HepG2 (cell line): Measurements from ENCODE around the gene HMGN4. TPM values are rescaled to one million over a fixed set of nuclear protein-coding genes. Genes with fewer than 3 reads are reported as not detected.

ENCODE experiments used
- BRF2 ChIP-seq: sonication (generic); formaldehyde crosslinking; IDR thresholded peaks from 2 replicates; pipeline ENCODE4 v1.8.1; 2022; ENCODE audit warnings: mild to moderate bottlenecking, missing genetic modification reagents
- CEBPZ ChIP-seq: IDR thresholded peaks from 2 replicates; pipeline ENCODE4 v1.6.1; 2012; ENCODE audit warnings: low read length, improper control_type of control experiment
- DMTF1 ChIP-seq: sonication (generic); formaldehyde crosslinking; IDR thresholded peaks from 2 replicates; pipeline ENCODE4 v1.4.0; 2020; ENCODE audit warnings: mild to moderate bottlenecking, missing genetic modification reagents
- ETS1 ChIP-seq: sonication (generic); formaldehyde crosslinking; IDR thresholded peaks from 2 replicates; pipeline ENCODE4 v1.4.0; 2020; ENCODE audit warnings: missing genetic modification reagents
- EZH2 ChIP-seq: conservative IDR thresholded peaks from 2 replicates; pipeline ENCODE4 v1.6.1; 2012; ENCODE audit warnings: mild to moderate bottlenecking, low read depth, low read length, moderate library complexity
- FLYWCH1 ChIP-seq: sonication (generic); formaldehyde crosslinking; IDR thresholded peaks from 2 replicates; pipeline ENCODE4 v1.8.1; 2023; ENCODE audit warnings: mild to moderate bottlenecking, missing genetic modification reagents
- GPN1 ChIP-seq: sonication (generic); formaldehyde crosslinking; IDR thresholded peaks from 2 replicates; pipeline ENCODE4 v1.5.1; 2020; ENCODE audit warnings: missing genetic modification reagents, borderline replicate concordance
- KLF13 ChIP-seq: sonication (generic); formaldehyde crosslinking; IDR thresholded peaks from 2 replicates; pipeline ENCODE4 v1.4.0; 2020; ENCODE audit warnings: mild to moderate bottlenecking, missing genetic modification reagents
- MTA3 ChIP-seq: sonication (generic); formaldehyde crosslinking; IDR thresholded peaks from 2 replicates; pipeline ENCODE4 v1.4.0; 2020; ENCODE audit warnings: missing genetic modification reagents
- NFKB2 ChIP-seq: sonication (generic); formaldehyde crosslinking; IDR thresholded peaks from 2 replicates; pipeline ENCODE4 v1.4.0; 2020; ENCODE audit warnings: missing genetic modification reagents, borderline replicate concordance
- SP4 ChIP-seq: sonication (generic); formaldehyde crosslinking; IDR thresholded peaks from 2 replicates; pipeline ENCODE4 v1.8.1; 2023; ENCODE audit warnings: mild to moderate bottlenecking, missing genetic modification reagents
- U2AF1 ChIP-seq: fragments of 200-400 bp; formaldehyde crosslinking; optimal IDR thresholded peaks from 2 replicates; pipeline ENCODE3; 2017; ENCODE audit warnings: mild to moderate bottlenecking, low read depth, low read length
- ZNF230 ChIP-seq: sonication (generic); formaldehyde crosslinking; IDR thresholded peaks from 2 replicates; pipeline ENCODE4 v1.4.0; 2020; ENCODE audit warnings: mild to moderate bottlenecking, missing genetic modification reagents
- ZNF446 ChIP-seq: sonication (generic); formaldehyde crosslinking; IDR thresholded peaks from 2 replicates; pipeline ENCODE4 v1.5.0; 2020; ENCODE audit warnings: mild to moderate bottlenecking, missing genetic modification reagents
- ZNF558 ChIP-seq: sonication (generic); formaldehyde crosslinking; IDR thresholded peaks from 2 replicates; pipeline ENCODE4 v1.9.0; 2022; ENCODE audit warnings: mild to moderate bottlenecking, missing genetic modification reagents, borderline replicate concordance
- ZNF674 ChIP-seq: sonication (generic); formaldehyde crosslinking; IDR thresholded peaks from 2 replicates; pipeline ENCODE4 v1.5.0; 2020; ENCODE audit warnings: low read depth, mild to moderate bottlenecking, missing genetic modification reagents
- ZNF704 ChIP-seq: sonication (generic); formaldehyde crosslinking; IDR thresholded peaks from 2 replicates; pipeline ENCODE4 v1.8.1; 2023; ENCODE audit warnings: mild to moderate bottlenecking, inconsistent platforms, moderate library complexity, missing genetic modification reagents, borderline replicate concordance
- ZNF746 ChIP-seq: sonication (generic); formaldehyde crosslinking; IDR thresholded peaks from 2 replicates; pipeline ENCODE4 v1.8.0; 2022; ENCODE audit warnings: mild to moderate bottlenecking, missing genetic modification reagents
- polyA plus RNA-seq, 8 experiments: library from polyadenylated mRNA; depleted of rRNA in 3 of 8; stranded (reverse) in 7 of 8; unstranded in 1 of 8; fragments of >200 nt; fragmentation: Illumina TruSeq in 4 of 8; extraction: Trizol in 4 of 8; gene quantifications; 2 replicates each; pipeline versions ENCODE4 v1.2.1 to v1.2.3, GENCODE V29; 2011 to 2016; ENCODE audit warnings: low read depth in 4 of 8, missing spikeins in 1 of 8, mixed read lengths in 1 of 8; ENCODE audit not compliant: insufficient read depth in 1 of 8
- total RNA-seq, 5 experiments: library from RNA; depleted of rRNA; stranded (reverse); fragments of >200 nt; fragmentation: Illumina TruSeq; extraction: Trizol; gene quantifications; 2 replicates each; pipeline ENCODE4 v1.2.3, GENCODE V29; 2016; ENCODE audit warnings: low read depth in 1 of 5

HMGN4 gene
- total and polyA plus RNA-seq, 2 of the 13 experiments (the other 11 are each of a cell fraction or from before 2014, with no cell fraction given) = 39.9 to 52.1 TPM

GRCh38 chr6:26568601-26569432, 30.7 kb downstream of the HMGN4 start (continued):
- TF ChIP-seq BRF2 (no peak), SP4 (CRISPR knock-in tag) (no peak; the same call in 1 of the 2 replicates), GPN1 (CRISPR knock-in tag) (no peak), EZH2 (no peak), MTA3 (no peak), KLF13 (CRISPR knock-in tag) (no peak), ZNF558 (CRISPR knock-in tag) (0 out of 2 replicates have a peak, but pooled peaks have one; percentile 3), ZNF446 (CRISPR knock-in tag) (no peak), ZNF230 (CRISPR knock-in tag) (no peak), ZNF704 (CRISPR knock-in tag) (no peak), ETS1 (CRISPR knock-in tag) (no peak), DMTF1 (no peak), CEBPZ (no peak), ZNF674 (CRISPR knock-in tag) (no peak), FLYWCH1 (CRISPR knock-in tag) (no peak), NFKB2 (CRISPR knock-in tag) (0 out of 2 replicates have a peak, but pooled peaks have one; percentile 47), U2AF1 (no peak), ZNF746 (CRISPR knock-in tag) (no peak)
